NCI-H2029 (cell line): ENCODE measurements around the gene NEUROD2.
"Not testable (repeated sequence)": the region's sequence is repeated elsewhere in the genome, so short reads cannot be mapped to it uniquely, and the experiment has no call there.

Experiments
- DNase-seq: peaks from one replicate; lab custom pipeline; 2025; lab: John Stamatoyannopoulos, UW

Gene NEUROD2

DNA sequence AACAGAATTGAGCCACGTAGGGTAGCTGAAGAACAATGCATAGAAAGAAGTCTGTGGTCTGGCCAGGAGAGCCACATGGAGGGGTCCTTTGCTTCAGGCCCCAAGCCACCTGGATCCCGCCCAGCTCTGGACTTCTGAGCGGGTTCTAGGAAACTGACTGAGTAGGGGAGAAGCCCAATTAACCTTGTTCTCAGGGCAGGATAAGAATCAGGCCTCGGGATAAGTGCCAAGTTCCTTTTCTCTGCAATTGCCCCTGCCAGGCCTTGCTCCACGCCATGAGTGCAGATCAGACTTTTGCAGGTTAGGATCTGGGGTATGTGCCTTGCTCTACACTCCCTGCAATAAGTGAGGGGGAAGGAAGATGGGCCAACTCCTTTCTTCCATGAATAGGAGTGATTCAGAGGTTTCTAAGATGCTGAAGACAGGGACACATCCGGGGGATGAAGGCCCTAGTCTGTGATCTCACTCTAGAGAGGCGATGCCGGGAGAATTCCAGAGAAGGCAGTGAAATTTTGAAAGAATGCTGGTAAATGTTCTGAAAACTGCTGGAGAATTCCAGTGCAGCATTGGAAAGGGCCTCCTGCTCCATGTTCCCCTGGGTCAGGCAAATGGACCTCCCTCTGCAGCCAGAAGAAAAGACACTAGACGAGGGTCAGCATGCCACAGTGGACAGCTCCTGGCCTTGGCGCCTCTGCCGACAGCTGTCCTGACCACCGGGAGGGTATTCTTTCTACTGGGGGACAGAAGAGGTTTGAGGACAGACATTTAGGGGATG lies 5.8 kb downstream of the NEUROD2 start:
- DNase-seq = no peak

DNA sequence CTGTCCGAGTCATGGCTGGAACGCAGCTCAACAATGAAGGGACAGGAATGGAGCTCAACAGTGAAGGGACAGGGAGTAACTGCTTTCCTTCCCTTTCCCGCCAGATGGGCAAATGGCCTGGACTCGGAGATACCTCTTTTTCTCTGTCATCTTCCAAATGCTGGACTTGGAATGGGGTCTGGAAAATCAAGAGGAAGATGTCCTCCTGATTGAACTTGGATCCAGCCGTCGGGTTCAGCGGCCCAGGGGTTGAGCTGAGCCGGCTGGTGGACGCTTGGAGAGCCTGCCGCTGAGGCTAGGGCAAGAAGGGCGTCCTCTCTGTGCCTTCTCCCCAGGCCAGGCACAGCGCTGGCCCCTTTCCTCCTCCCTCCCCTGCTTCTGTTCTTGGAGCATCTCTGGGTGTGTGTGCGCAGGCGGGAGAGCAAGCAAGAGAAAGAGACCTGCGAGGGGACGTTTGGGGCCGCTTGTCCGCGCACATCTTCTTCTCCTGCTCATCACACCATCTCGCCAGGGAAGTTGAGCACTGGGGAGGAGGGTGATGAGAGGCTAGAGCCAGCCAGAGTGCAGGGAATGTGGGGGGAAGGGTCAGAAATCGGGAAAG lies 6.6 kb downstream of the NEUROD2 start:
- DNase-seq = no peak

DNA sequence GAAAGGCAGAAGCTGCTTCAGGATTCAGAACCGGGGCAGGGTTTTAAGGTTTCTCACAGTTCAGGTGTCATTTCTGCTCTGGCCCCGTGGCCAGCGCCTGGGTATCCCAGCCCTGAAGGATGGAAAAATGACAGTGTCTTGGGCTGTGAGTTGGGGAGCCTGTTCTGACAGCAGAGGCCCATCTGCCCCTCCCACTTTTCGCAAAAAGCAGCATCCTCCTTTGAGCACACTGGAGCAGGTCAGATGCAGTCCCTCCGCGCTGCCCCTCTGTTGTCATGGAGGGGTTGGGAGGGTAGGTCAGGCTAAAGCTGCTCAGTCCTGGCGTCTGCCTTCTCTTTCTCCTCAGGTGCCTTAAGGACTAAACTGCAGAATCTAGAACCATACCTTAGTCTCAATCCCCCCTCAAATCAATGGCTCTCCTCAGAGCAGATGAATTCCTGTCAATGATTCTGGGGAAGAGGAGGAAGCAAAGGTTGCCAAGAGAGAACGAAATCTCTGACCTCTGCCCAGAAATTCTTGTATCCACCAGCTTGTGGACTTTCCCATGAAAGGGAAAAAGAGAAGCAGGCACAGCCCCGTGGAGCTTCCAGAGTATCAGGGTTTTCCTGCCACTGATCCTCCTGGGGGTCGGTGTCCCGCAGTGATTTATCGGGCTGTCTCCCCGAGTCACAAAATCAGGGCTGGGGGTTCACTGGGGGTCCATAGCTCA lies 7.3 kb downstream of the NEUROD2 start:
- no peak for DNase-seq

DNA sequence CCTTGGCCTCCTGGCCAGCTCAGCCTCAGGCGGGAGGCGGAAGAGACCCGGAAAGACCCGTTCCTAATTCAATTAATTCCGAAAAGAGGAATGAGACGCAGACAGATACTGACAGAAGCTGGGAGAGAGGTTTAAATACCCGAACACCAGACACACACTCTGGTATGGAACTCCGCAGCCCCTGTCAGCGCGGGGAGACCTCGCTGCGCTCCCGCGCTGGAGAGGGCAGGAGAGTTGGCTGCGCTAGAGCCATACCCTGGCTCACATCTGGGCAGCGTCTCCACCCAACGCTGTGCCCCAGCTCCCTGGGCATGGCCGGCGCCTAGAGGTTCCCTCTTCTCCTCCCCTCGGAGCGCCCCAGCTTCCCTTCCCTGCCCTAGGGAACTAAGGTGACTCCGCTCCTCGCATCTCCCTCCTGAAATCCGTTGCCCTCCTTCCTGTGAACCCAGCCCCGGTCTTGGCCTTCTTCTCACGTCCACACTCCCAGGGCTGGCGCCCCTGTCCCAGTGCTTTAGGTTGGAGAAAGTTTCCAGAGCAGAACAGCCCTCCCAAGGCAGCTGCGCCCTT lies 8.0 kb downstream of the NEUROD2 start:
- no peak for DNase-seq

DNA sequence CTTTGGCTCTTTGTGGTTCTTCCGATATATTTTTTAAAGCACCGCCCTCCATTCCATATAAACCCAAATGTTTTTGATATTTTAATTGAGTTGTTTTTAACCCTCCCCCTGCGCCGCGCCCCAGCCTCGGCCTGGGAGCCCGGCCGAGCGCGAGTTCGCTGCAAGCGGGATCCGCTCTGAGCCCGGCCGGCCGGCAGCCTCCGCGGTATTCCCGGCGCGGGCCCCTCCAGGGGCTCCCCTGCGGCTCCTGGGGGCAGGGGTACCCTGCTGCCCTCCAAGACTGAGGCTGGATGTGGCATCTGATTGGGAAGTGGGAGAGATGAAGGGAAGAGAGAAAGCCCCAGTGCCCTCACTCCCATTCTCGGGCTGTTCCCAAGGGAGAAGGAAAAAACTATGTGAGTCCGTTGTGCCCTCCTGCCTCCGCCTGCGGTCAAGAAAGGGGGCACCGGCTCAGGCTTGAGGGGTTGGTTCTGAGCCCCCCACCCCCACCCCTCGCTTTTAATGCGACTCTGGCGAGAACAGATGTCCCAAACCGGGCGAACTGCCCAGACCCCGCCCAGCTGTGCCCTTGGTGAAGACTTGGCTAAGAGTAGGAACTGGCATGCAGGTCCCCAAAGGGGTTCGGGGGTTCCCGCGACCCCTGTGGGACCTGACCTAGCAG lies 8.6 kb downstream of the NEUROD2 start:
- DNase-seq = no peak

DNA sequence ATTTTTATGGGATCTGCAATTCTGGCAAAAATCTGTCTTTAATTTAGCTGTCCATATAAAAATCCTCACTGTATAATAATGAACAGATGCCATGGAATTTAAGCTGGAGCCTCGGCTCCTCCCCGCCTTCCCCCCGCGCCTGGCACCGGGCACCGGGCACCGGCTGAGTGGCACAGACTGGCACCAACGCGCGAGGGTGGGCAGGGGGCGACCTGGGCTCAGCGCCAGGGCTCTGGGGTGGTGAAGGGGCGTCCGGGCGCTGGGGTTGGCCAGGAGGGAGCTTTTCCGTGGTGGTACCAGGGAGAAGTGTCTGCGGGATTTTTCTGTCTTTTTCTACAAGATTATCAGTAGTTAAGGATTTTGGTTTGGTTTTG lies 9.1 kb downstream of the NEUROD2 start:
- DNase-seq = no peak

DNA sequence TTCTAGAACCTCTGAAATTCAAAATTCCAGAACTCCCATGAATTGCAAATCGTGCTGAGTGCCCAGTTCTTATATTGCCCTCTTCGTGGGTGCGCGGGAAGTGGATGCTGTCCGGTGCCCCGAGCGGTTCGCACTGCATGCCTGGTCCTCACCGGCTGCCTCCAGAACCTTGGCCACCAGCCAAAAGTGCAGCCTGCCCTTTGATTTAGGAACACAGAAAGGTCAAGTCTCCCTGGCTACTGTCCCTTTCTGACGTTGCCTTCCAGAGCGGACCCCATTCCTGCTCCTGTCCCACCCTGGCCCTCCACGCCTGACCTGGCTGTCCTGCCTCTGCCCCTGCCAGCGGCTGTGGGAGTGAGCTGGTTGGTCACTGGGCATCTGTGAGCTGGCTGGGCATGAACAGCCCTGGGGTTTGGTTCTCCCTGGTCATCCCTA lies 9.7 kb downstream of the NEUROD2 start:
- DNase-seq = no peak

DNA sequence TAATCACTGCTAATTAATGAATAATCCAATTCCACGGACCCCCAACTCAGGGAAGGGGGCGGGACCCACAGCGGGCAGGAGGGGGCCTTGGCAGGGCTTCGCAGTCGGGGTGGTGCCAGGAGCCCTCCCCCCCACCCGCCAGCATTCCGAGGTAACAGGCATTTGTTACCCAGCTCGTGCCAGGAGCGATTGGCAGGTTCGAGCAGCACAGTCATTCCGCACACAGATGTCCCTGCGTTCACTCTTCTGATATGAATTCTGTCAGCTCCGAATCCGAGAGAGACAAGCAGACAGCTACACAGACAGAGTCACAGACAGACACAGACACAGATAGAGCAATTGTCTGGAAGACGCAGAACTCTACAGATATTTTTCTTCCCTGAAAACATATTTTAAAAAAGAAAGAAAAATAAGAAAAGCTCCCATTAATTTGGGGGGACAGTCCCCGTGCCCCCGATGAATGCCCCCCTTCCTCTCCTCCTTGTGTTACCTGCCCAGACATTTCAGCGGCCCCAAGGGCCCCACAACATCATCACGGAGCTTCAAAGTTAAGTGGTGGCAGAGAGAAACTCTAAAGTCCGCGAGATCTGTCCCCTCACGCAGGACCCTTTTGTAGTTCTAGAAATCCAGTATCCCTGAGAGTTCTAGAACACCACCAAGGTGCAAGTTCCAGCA lies 10.2 kb downstream of the NEUROD2 start:
- DNase-seq = no peak

DNA sequence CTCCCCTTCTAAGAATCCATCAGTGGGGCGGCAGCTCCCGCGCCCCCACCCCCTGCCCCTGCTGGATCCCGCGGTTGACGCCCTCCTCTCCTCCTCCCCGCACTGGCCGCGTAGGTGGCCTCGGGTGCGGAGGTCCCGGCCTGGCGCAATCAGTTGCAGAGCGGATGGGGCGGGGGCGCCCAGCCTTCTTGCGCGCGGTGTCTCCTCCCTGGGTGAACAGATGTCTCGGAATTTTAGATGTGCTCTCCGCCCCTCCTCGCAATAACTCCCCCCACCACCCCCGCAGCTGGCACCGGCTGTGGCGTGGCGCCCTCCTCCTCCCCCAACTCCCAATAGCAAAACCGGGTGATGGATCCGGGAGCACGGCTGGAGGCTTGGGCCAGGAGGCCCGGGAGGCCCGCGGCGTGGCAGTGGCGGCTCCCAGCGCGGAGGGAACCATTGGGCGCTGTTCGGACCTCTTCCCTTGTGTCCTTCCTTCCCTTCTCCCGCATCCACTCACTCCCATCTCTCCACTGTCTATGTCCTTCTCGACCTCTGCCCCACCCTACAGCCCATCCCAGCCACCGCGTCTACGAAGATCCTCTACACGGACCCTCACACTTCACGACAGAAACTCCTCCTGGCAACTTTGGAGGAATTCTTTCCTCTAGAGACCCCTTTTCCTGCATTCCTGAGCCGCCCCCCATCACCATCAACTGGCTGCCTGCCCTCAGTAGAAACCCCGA lies 11.0 kb downstream of the NEUROD2 start:
- DNase-seq = no peak

DNA sequence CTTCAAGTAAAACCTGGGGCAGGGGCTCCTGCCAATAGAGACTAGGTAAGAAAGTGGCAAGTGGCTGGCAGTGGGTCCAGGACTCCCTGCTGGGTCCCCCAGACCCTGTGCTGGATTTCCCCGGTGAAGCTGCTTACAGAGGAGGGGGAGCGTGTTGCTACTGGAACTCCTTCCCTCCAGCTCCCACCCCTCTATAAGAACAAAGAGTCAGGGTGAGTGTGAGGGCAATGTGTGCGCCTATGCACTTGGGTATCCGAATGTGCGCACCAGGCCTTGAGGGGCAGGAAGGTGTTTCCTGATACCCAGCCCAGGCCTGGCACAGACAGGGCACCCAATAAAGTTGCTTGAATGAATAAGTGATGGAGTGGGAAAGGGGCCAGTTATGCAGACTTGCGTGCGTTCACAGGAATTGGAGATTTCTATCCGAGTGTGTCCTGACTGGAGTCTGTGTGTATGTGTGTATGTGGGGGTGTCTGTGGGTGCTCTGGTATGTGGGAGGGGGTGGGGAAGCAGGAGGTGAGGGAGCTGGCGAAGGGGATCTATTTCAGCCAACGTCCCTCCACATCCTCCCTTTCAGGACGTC lies 11.7 kb downstream of the NEUROD2 start:
- no peak for DNase-seq

DNA sequence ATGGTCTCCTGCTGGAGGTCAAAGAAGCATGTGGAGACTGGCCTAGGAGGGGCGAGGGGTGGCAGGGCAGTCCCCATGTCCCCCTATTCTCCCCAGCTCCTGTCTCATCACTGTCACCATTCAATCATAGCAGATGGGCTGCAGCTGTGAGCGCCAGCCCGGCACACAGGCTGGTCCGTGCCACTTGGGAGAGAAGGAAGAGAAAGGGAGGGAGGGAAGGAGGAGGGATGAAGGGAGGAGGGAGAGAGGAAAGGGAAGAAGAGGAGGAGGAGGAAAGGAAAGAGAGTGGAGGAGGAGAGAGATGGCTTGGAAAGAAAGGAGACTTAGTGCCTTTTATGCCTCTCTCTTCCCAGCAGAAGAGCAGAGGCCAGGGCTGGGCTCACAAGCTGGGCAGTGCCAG lies 12.4 kb downstream of the NEUROD2 start:
- no peak for DNase-seq

DNA sequence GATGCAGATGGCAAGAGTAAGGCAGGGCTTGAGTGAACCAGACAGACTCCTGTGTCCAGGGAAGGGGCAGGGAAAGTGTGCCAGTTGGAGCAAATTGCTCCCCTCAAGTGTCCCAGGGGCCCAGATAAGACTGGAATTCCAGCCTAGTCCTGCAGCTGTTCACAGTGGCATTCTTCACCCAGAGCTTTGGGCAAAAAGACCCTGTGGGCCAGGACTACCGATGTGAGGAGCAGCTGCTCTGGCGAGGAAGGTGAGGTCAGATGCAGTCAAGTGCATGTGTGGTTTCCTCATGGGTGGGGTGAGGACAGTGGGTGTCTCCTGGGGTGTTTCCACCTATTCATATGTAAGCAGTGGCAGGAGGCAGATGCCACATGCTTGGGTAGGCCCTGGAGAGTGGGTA lies 14.3 kb downstream of the NEUROD2 start:
- no peak for DNase-seq

DNA sequence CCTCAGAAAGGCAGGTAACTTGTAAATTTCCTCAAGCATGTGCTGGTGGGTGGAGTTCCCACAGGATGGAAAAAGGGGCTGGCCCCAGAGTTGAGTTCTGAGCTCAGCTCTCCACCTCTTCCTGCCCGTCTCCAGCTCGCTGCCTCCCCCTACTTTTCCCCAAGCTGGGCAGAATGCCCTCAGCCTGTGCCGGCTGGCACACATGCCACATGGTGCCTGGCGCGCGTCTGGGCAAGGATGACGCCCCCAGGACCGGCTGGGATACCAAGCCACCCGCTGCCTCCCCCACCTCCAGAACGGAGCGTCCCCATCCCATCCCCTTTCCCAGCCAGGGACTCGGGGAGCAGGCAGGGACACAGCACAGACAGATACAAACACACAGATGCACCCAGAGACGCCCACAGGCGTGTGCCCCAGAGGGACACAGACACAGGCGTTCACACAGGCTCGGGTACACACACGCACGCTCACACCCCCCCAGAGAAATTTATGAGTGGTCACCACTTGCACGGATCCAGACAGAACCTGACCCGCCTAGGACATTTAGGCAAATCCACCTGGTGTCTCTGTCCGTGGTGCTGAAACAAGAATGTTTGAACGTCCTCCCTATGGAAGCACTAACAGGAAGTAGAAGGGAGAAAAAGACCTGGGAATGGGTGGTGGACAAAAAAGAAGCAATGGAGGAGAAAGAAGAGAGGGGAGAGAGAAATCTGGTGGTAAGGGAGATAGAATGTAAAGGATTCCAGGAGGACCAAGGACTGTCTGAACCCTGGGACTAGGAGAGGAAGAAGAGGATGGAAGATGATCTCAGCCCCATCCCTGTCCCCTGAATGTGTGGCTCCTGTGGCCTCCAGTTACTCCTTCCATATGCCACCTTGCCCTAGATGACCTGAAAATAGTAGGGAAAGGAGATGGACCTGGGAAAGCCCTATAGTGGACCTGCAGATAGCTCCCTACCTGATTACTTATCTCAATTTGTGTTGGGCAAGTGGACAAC lies 15.5 kb downstream of the NEUROD2 start:
- DNase-seq = no peak

DNA sequence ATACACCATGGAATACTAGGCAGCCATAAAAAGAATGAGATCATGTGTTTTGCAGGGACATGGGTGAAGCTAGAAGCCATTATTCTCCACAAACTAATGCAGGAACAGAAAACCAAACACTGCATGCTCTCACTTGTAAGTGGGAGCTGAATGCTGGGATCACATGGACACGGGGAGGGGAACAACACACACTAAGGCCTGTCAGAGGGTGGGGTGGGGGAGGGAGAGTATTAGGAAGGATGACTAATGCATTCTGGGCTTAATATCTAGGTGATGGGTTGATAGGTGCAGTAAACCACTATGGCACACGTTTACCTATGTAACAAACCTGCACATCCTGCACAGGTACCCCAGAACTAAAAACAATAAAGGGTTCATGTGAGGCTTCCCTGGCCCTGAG lies 17.5 kb downstream of the NEUROD2 start:
- DNase-seq = not testable (repeated sequence)

DNA sequence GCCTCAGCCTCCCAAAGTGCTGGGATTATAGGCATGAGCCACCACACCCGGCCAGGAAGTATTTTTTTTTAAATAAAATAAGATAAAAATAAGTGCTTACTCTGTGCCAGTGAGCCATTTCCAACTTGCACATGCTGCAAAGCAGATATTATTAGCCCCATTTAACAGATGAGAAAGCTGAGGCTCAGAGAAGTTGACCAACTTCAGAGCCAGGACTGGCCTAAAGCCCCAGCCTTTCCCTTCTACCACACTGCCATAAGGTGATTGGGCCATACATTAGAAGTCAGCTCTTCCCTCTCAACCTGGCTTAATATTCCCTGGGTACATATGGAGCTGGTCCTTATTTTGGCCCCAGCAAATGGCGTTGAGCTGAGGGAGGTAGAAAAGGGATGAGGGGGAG lies 25.1 kb downstream of the NEUROD2 start:
- no peak for DNase-seq

DNA sequence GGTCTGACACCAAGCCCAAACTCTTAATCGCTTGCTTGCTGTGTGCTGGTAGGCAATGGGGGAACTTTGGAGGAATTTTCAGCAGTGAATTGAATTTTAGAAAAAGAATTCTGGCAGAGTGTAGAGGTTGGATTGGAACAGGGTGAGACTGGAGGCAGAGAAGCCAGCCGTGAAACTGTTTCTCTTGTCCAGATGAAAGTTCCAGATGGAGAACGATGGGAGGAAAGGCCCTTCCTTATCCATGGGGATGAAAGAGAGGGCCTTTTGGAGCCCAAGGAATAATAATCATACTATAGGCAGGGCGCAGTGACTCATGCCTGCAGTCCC lies 26.0 kb downstream of the NEUROD2 start:
- no peak for DNase-seq

DNA sequence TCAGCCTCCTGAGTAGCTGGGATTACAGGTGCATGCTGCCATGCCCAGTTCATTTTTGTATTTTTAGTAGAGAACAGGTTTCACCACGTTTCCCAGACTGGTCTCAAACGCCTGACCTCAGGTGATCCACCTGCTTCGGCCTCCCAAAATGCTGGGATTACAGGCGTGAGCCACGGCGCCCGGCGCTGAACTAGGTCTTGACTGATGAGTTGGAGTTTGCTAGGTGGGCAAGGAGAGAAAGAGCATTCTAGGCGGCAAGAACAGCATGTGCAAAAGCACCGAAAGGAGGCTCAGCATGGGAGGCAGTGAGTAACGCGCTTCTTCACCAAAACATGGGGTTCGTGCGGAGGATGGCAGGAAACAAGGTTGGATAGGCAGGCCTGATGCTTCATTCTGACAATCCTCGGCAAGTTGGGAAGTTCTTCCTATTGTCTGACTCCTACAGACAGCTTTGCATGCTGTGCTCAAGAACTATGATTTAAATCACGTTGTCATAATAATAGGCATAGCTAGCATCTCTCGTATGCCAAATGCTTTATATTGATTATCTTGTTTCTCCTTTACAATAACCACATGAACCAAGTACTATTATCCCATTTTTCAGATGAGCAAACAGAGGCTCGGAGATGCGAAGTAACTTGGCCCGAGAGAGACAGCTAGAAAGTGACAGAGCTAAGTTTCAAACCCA lies 26.5 kb downstream of the NEUROD2 start:
- no peak for DNase-seq

DNA sequence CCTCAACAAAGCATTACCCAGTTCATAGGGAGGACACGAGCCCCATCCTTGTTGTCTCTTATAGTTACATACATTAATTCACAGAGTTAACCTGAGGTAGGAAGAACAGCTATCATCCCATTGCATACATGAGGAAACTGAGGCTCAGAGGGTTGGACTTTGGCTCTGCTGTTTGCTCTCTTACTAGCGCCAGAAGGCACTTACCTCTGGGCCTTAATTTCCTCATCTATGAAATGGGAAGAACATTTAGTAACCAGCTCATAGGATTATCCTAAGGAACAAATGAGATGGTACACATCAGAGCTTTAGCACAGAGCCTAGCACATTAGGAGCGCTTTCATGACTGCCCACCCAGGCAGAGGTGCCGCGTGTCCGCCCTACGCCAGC lies 27.6 kb downstream of the NEUROD2 start:
- no peak for DNase-seq
